HG03159 (cell line): ENCODE measurements around the gene ABCC11.
"Not testable (repeated sequence)": the region's sequence is repeated elsewhere in the genome, so short reads cannot be mapped to it uniquely, and the experiment has no call there.

ENCODE experiments used
- ATAC-seq: cut with Tn5 transposase; IDR thresholded peaks from one replicate; pipeline ENCODE4 v1.9.1; 2021; ENCODE audit warnings: mild to moderate bottlenecking, moderate library complexity; ENCODE audit not compliant: unreplicated experiment

Gene ABCC11

GRCh38 chr16:48203974-48204824 lies 43.1 kb downstream of the ABCC11 start:
- ATAC-seq: no peak

- no peak for ATAC-seq
These were observed 45.7 kb downstream of the ABCC11 start for GRCh38 chr16:48201515-48202201.

- ATAC-seq: no peak
These were observed 50.0 kb downstream of the ABCC11 start for GRCh38 chr16:48197294-48197693.

DNA sequence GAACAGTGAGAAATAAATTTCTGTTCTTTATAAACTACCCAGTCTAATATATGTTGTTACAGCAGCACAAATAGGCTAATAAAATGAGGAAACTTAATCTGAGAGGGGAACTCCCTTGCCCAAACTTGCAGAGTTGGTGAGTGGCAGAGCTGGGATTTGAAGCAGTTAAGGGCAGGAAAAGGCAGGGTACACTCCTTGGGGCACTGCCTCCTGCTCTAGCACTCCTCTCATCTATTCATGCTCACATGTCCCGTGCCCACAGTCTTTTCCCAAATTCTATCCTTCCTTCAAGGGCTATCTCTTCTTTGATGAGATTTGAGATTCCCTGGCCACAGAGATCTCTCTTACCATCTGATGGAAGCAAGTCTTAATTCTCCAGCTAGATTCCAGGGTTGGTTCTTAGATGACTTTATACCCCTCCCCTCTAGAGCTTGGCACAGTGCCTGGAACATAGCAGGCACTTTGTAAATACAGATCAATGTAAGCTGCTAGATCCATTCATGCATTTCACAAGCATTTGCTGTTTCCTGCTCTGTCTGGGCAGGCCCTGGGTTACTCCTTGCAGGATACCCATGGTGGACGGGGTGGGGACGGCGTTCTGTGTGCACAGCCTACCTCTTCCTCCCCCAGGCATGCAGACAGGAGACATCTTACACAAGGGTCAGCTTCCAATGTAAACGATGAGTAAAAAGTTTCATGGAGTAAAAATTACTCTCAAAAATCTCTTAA lies 52.3 kb downstream of the ABCC11 start:
- no peak for ATAC-seq

- no peak for ATAC-seq
These were observed 53.5 kb downstream of the ABCC11 start for GRCh38 chr16:48193846-48194245.

GRCh38 chr16:48188449-48189102 lies 58.8 kb downstream of the ABCC11 start:
- ATAC-seq: peak; percentile 90

DNA sequence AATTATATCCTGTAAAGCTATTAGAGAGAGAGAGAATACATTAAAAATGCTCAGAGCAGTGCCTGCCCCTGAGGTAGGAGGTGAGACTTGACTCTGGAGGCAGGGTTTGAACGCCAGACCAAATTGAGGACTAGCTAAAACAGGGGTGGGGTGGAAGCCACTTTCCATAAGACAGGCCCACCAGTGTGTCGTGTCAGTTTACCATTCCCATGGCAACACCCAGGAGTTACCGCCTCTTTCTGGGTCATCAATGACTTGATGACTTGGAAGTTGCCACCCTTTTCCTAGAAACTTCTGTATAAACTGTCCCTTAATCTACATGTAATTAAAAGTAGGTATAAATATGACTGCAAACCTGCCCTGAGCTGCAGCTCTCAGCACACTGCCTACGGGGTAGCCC lies 59.6 kb downstream of the ABCC11 start:
- ATAC-seq: no peak

- no peak for ATAC-seq
These were observed 62.7 kb downstream of the ABCC11 start for GRCh38 chr16:48184681-48185080.

DNA sequence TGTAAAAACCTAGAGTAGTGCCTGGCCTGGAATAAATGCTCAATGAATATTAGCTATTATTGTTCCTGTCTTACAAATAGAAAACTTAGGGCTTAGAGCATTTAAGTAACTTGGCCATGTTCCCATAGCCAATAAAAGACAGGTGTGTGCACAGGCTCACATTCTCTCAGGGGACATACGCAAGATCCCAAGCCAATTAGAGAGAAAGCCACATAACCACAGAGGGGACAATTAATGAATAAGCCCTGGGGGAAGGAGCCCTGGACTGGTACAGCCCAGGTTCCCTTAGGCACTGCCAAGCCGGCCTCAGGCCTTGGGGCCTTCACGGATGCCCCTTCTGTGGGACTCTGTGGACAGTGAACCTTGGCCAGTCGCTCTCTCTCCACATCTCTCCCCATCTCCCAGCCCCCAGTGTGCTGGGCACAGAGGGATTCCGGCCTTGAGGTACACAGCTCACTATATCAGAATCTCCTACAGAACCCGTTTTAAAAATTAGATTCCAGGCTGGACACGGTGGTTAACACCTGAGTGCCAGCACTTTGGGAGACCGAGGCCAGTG lies 64.3 kb downstream of the ABCC11 start:
- no peak for ATAC-seq

- ATAC-seq: not testable (repeated sequence)
These were observed 65.4 kb downstream of the ABCC11 start for GRCh38 chr16:48181746-48182520.

DNA sequence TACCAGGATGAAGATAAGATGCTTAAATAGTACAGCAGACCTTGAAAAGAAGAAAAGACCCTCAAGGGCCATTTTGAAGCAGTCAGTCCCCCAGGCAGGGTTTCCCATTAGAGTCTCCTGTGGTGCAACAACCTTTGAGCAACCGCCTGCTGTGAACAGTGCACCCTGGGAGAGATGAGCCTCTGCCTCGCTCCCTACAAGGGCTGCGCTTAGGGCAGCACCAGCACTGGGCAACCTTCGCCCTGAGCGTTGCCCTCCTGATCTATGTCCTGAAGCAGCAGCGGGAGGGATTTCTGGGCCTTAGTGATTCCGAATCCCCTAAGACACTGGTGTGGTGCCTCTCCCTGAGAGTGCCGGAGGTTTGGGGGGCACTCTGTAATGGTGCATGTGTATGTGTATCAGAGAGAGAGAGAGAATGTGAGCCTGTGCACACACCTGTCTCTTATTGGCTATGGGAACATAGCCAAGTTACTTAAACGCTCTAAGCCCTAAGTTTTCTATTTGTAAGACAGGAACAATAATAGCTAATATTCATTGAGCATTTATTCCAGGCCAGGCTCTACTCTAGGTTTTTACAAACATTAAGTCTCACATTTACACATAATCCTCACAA lies 66.4 kb downstream of the ABCC11 start:
- no peak for ATAC-seq

DNA sequence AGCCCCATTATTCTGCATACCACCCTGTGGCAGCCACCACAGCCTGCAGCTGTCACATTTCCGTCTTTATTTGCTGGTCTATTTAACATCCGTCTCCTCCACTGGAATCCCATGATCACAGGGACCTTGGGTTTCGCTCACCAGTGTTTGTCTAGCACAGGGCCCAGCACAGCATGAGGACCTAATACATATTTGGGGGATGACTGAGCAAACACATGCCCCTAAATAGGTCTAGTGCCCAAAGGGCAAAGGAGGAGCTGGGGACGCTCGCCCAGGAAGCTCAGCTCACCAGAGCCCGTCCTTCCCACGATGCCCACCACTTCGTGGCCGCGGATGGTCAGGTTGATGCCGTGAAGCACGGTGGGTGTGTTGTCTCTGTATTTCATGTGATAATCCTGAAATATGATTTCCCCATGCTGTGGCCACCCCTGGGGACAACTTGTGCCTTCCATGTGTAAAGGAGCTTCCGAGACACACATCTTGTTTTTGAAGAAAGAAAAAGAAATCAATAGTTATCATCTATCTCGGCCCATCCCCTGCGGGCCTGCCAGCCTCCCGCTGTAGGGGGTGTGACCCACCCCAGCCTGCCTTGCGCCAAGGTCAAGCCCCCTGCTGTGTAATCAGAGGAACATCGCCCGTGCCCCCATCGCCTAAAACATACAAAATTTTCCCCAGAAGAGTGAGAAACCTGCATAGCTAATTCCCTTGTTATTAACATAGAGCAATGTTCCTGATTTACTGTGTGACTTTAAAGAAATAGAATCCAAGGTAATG lies 70.5 kb downstream of the ABCC11 start:
- ATAC-seq: no peak

- no peak for ATAC-seq
These were observed 73.5 kb downstream of the ABCC11 start for GRCh38 chr16:48173889-48174288.

GRCh38 chr16:48172682-48173081 lies 74.7 kb downstream of the ABCC11 start:
- no peak for ATAC-seq

- no peak for ATAC-seq
These were observed 77.4 kb downstream of the ABCC11 start for GRCh38 chr16:48169896-48170295.

DNA sequence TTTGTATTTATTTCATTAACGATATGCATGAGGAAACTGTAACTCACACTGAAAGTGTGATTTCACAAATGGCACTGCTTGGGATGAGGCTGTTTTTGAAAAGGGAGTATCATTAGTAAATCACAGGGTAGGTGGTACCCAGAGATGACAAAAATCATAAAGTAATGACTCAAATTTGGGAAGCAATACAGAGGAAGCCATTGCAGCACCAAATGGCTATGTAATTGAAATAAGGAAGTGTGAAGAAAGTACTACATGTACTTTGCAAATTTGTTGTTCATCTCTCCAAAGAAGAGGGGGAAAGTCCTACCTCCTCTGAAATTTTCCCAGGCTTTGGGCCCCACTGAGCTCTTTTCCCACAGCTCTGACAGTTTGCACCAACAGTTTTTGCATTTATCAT lies 79.3 kb downstream of the ABCC11 start:
- ATAC-seq: no peak

DNA sequence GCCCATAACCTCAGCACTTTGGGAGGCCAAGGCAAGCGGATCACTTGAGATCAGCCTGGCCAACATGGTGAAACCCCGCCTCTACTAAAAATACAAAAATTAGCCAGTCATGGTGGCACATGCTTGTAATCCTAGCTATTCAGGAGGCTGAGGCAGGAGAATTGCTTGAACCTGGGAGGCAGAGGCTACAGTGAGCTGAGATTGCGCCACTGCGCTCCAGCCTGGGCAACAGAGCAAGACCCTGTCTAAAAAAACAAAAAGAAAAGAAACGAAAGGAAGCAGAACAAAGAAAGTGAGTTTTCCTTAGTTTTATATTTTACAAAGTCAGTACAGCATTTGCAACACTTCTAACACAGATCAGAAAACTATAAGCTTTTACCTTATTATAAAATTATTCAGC lies 80.7 kb downstream of the ABCC11 start:
- not testable (repeated sequence) for ATAC-seq

DNA sequence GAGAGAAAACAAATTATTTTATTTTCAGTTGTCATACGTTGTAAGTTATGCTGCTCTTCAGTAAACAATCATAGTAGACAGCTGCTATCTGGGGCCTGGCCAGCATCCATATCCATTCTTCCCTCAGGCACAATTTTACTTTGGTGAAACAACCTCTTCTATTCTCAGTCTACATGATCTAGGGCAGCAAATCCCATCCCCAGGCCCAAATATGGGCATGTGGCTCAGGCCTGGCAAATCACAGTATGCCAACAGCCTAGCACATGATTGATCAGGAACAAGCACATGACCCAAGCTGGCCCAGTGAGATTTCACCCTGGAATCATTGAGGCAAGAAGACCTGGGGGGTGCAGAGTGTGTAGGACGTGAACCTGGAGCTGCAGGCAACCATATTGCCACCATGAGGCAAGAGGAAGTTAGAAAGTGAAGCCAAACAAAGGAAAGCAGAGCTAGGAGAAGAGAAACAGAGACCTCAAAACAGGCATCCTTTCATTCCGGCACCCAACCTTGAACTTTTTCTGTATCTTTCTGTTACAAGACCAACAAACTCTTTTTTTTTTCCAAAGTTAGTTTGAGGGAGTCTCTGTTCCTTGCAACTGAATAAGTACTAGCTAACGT lies 81.3 kb downstream of the ABCC11 start:
- ATAC-seq: no peak
